G401.6 (cell line): ENCODE measurements around the gene RELN.

Source experiments
- FAIRE-seq: peaks from 2 replicates; lab custom pipeline; 2012; peaks lifted over from hg19 to GRCh38; lab: Jason Lieb, UNC

Gene RELN

DNA sequence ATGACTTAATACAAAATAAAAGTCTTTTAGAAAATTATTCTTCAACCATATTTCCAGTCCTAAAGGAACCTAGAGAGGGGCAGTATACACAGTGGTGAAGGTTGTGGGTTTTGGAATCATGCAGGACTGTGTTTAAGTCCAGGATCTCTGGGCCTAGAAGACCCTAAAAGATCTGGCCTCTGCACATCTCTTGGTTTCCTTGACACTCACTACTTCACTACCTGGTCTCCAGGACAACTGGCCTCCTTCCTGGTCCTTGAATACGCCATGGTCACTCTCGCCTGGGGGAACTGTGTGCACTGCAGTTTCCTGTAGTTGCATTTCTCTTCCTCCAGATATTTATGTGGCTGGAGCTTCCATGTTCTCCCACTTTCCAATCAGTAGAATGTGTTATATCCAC, 360.7 kb downstream of the RELN start:
- no peak for FAIRE-seq

- FAIRE-seq = no peak
Observed at GRCh38 chr7:103626776-103627175, 362.7 kb downstream of the RELN start.

GRCh38 chr7:103622274-103622673, 367.2 kb downstream of the RELN start:
- no peak for FAIRE-seq

- no peak for FAIRE-seq
Observed at GRCh38 chr7:103613655-103614642, 375.5 kb downstream of the RELN start.

DNA sequence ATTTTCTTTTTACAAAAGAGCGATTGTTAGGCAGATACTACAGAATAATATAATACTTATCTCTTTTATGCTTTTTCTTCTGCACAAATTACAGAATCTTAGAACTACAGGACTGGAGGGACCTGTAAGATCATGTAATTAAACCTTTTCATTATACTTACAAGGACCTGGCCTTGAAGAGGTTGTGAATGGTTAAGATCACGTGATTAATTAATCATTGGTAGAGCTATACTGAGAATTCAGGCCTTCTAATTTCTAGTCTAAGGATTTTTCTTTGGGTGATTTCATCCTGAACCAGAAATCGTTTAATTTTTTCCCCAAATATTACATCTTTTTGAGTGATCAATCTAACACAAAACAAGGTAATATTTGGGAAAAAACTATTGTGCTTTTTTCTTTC, 379.7 kb downstream of the RELN start:
- FAIRE-seq = no peak

DNA sequence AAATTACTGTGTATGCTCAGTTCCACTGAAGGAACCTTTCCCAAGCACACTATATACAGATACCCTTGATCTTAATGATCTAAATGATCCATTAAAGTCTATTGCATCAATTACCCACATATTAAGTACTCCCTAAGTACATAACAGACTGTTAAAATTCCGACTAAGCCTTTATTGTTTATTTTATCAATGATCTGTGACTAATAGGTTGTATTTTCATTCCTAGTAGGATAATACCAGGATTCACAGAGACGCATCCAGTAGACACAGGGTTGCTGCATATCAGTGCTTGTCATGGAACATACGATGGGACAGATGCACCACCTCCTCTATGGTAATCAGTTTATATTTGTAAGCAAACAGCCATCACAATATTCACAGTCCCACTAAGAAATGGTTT, 383.8 kb downstream of the RELN start:
- FAIRE-seq = no peak

DNA sequence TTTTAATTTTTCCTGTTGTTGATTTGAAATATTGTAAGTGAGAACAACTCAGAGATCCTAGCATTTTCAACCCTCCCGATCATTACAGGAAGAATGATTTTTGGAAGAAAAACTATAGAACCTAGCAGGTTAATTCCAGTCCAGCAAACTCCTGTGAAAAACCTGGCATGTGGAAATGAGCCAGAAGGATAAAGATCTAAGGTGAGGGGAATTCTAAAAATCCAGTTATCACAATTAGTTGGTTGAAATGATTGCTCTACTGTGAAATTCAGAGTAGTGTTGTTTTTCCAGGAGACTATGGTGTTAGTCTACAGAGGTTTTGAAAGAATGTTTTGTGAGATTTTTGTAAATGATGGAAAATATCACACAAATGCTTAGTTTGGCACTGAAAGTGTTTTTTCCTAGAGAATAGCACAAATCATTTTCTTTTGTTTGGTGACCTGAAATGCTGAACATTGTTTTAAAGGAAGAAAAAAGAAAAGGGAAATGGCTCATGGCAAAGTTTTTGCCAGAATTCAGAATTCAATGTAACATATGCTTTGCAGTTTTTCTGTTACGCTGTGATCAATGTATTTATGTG, 391.0 kb downstream of the RELN start:
- no peak for FAIRE-seq

GRCh38 chr7:103597606-103598005, 391.9 kb downstream of the RELN start:
- no peak for FAIRE-seq

DNA sequence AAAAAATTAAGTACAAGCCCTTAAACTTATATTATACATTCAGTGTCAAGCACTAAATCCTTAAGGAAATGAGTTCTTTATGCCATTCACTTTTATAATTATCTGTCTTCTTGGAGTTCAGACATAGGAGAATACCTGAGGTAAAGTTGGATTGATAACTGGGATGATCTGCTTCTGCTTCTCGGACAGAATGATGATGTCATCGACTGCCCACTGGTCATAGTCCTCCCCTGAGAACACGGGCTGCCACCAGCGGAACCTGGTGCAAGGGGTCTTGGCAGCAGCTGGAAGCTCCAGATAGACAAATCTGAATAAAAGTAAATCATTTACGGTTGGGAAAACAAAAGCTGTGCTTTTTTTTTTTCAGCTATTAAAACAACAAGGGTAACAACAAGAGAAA, 395.3 kb downstream of the RELN start:
- FAIRE-seq = no peak

DNA sequence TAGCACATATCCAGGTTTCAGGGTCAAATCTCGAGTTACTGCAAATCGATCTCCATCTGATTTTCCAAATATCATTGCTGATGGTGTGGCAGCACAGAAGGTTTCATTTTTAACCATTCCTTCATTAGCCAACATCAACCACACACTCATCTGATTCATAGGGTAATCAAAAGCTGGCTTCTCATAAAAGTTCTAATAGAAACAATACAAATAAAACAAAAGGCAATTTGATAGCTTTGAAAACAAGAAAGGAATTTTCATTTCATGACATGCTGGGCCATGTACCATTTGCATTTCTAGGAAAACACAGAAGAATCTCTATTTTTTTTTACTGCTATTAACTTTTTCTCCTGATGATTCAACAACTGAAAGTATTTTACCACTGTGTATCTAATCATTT, 395.8 kb downstream of the RELN start:
- FAIRE-seq = no peak

DNA sequence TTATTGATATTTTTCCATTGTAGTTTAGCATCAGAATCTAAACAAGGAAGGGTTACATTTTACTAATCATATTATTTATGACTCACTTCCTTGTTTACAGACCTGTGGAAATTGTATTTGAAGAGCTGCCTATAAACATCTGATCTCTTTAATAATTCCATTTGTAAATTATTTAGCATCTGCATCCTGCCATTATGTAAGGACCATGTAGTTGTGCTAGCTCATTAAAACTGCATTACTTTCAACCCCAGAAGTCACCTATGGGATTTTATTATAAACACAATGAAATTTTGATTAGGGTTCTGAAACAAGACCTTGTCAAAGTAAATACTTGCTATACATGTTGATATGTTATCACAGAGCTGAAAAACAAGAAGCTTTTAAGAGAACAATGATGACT, 396.6 kb downstream of the RELN start:
- no peak for FAIRE-seq

DNA sequence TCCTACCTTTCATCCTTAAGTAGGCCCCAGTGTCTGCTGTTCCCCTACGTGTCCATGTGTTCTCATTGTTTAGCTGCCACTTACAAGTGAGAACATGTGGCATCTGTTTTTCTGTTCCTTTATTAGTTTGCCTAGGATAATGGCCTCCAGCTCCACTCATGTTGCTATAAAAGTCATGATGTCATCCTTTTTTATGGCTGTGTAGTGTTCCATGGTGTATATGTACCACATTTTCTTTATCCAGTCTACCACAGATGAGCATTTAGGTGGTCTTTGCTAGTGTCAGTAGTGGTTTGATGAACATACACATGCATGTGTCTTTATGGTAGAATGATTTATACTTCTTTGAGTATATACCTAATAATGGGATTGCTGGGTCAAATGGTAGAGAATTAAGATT, 397.3 kb downstream of the RELN start:
- FAIRE-seq = no peak

DNA sequence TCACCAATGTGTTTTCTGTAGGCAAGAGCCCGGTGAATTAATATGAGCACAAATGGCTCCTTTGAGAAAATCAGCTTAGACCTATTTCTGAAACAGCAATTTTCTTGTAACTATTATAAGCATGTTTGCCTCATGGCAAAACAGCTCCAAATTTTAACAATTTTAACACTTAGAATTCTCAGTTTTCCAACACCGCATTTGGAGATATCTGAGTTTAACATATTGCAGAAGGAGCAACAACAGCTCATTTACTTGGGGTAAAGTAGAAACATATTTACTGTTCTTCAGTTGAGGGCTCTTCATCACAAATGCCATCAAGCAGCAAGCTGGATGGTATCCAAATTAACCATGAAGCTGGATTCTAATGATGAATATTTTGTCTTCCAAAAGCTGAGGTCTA, 409.4 kb downstream of the RELN start:
- no peak for FAIRE-seq

GRCh38 chr7:103577059-103577458, 412.4 kb downstream of the RELN start:
- no peak for FAIRE-seq

- FAIRE-seq = no peak
Observed at GRCh38 chr7:103576641-103577040, 412.8 kb downstream of the RELN start.

GRCh38 chr7:103574576-103574975, 414.9 kb downstream of the RELN start:
- no peak for FAIRE-seq

DNA sequence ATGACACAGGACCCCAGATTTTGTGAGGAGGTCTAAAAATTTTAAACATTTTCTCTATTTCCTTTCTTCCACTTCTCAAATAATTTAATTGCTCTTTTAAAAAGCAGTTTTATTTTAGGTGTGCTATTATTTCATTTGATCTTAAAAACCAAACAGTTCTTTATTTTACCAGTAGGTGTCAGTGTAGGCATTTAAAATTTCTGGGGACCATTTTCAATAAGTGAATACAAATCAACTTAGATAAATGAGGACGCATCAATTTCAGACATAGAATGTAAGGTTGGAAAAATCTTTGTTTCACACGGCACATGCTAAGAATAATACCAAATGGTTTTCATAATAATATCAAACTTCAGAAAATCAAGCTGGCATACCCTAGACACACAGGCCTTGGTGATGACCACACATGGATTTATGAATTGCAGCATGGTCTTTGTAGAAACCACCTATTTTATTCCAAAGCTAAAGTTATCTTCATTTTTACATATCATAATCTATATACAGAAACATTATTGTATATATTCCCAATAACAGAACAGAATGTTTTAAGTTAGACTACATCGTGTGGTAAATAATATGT, 415.9 kb downstream of the RELN start:
- FAIRE-seq = peak; percentile 94

- FAIRE-seq = no peak
Observed at GRCh38 chr7:103571586-103571985, 417.9 kb downstream of the RELN start.

DNA sequence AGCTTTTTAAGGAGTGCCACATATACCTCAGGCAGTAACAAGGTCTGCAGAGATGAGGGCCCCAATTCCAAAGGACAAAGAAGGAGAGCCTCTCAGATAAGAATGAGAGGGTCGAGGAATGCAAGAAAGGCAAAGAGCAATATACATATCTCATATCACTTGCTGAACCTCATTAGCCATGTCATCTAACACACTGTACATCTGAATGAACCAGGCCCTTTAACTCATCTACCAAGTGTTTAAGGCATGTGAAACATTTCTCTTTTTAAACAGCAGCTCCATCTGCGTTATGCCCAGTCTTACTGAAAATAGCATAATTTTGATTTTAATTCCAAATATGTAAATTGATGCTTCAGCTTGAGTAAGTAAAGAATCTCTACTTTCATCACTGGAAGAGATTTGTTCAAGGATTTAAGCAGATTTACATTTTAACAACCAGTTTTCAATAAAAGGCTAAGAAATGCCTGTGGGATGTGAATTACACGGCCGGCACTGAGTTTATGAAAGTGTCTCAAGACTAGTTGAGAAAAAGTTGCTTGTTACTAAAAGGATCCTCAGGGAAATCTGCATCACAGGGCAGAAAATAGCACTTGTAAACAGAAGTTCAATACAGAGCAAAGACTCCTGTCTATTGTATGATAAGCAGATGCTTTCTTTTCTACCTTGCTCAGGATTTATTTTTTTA, 419.7 kb downstream of the RELN start:
- no peak for FAIRE-seq

- no peak for FAIRE-seq
Observed at GRCh38 chr7:103564416-103564815, 425.0 kb downstream of the RELN start.

DNA sequence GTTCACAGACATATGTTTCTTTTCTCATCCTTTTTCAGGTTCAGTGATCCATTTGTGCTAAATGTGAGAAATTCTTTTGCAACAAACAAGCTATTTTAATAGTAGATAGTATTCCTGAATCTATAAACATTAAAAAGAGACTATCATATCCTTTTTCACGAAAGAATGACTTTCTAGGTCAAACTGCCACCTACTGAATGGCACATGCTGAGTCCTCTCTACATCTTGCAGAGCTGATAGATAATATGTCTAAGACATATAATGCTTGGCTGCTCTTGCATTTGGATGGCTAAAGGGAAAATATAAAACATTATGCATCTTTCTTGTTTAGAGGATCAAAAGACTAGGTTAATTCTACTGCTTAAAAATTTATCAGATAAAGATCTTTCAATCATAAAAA, 429.3 kb downstream of the RELN start:
- no peak for FAIRE-seq

- FAIRE-seq = no peak
Observed at GRCh38 chr7:103551016-103551415, 438.4 kb downstream of the RELN start.

- FAIRE-seq = no peak
Observed at GRCh38 chr7:103549786-103550185, 439.7 kb downstream of the RELN start.
